ENCODE results near the gene CNOT4.

The CNOT4 gene

DNA sequence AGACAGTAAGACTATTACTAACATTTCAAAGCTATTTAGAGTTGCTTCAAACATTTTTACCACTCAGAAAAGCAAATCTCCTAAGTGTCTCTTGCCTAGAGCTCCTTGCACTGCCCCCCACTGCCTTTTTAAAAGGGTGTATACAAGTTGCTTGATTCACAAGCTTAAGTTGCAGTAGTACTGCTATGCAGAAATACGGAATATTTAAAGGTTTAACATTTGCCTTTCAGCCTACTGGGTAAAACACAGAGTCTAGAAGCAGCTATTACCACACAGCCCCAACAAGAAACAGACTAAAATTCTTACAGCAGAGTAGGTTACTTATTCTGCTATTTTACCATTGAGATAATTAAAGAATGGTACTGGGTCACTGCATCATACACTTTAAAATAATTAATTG is 128.5 kb downstream of the CNOT4 start:
- TF ChIP-seq SPI1 (IDR thresholded peaks at IDR 0.05; ENCODE audit: borderline replicate concordance, low read depth) (no peak), GABPA (IDR thresholded peaks at IDR 0.05; ENCODE audit: low read depth) (no peak), POLR2AphosphoS5 (IDR thresholded peaks at IDR 0.05; ENCODE audit: low read depth) (no peak), REST (IDR thresholded peaks at IDR 0.05; ENCODE audit: insufficient replicate concordance, low read depth) (no peak)
- Histone ChIP-seq H3K27ac (replicated peaks) (no peak overlapping the region), H3K4me3 (replicated peaks; ENCODE audit: insufficient read depth, low read length) (no peak overlapping the region)

GRCh38 chr7:135380351-135380750 is 129.6 kb downstream of the CNOT4 start:
- Histone ChIP-seq H3K27me3 (ENCODE audit: insufficient read depth, poor library complexity, severe bottlenecking) (no peaks in the 10 kb centered on the region), H3K27ac (replicated peaks) (no peak overlapping the region), H3K4me3 (replicated peaks; ENCODE audit: insufficient read depth, low read length) (no peak overlapping the region)
- TF ChIP-seq SPI1 (IDR thresholded peaks at IDR 0.05; ENCODE audit: borderline replicate concordance, low read depth) (no peak), POLR2AphosphoS5 (IDR thresholded peaks at IDR 0.05; ENCODE audit: low read depth) (no peak)
- no peak for DNase-seq (ENCODE audit: low read depth in 1 of 2, low spot score in 1 of 2)

More for the DNA sequence above, 128.5 kb downstream of the CNOT4 start:
- DNase-seq (ENCODE audit: low read depth in 1 of 2, low spot score in 1 of 2), result no peak
- no peaks in the 10 kb centered on the region for H3K27me3 ChIP-seq (ENCODE audit: insufficient read depth, poor library complexity, severe bottlenecking)

GRCh38 chr7:135377171-135377570 is 132.7 kb downstream of the CNOT4 start:
- TF ChIP-seq REST (IDR thresholded peaks at IDR 0.05; ENCODE audit: insufficient replicate concordance, low read depth) (no peak), GABPA (IDR thresholded peaks at IDR 0.05; ENCODE audit: low read depth) (no peak), SPI1 (IDR thresholded peaks at IDR 0.05; ENCODE audit: borderline replicate concordance, low read depth) (no peak), POLR2AphosphoS5 (IDR thresholded peaks at IDR 0.05; ENCODE audit: low read depth) (no peak)
- TF ChIP-seq, protein P1, sequence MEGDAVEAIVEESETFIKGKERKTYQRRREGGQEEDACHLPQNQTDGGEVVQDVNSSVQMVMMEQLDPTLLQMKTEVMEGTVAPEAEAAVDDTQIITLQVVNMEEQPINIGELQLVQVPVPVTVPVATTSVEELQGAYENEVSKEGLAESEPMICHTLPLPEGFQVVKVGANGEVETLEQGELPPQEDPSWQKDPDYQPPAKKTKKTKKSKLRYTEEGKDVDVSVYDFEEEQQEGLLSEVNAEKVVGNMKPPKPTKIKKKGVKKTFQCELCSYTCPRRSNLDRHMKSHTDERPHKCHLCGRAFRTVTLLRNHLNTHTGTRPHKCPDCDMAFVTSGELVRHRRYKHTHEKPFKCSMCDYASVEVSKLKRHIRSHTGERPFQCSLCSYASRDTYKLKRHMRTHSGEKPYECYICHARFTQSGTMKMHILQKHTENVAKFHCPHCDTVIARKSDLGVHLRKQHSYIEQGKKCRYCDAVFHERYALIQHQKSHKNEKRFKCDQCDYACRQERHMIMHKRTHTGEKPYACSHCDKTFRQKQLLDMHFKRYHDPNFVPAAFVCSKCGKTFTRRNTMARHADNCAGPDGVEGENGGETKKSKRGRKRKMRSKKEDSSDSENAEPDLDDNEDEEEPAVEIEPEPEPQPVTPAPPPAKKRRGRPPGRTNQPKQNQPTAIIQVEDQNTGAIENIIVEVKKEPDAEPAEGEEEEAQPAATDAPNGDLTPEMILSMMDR (IDR thresholded peaks at IDR 0.05; ENCODE audit: insufficient read depth, low read length), result no peak
- DNase-seq (ENCODE audit: low read depth in 1 of 2, low spot score in 1 of 2), result no peak
- H3K4me3 ChIP-seq (replicated peaks; ENCODE audit: insufficient read depth, low read length), result no peak overlapping the region
- H3K27ac ChIP-seq (replicated peaks), result no peak overlapping the region
- no peaks in the 10 kb centered on the region for H3K27me3 ChIP-seq (ENCODE audit: insufficient read depth, poor library complexity, severe bottlenecking)

GRCh38 chr7:135375908-135376699 is 133.8 kb downstream of the CNOT4 start:
- H3K27me3 ChIP-seq (ENCODE audit: insufficient read depth, poor library complexity, severe bottlenecking), result no peaks in the 10 kb centered on the region
- no peak overlapping the region for H3K27ac ChIP-seq (replicated peaks)
- TF ChIP-seq, protein P1 (IDR thresholded peaks at IDR 0.05; ENCODE audit: insufficient read depth, low read length), result no peak
- no peak for TF ChIP-seq REST (IDR thresholded peaks at IDR 0.05; ENCODE audit: insufficient replicate concordance, low read depth)
- no peak for TF ChIP-seq GABPA (IDR thresholded peaks at IDR 0.05; ENCODE audit: low read depth)
- no peak for TF ChIP-seq POLR2AphosphoS5 (IDR thresholded peaks at IDR 0.05; ENCODE audit: low read depth)
- TF ChIP-seq SPI1 (IDR thresholded peaks at IDR 0.05; ENCODE audit: borderline replicate concordance, low read depth), result no peak
- H3K4me3 ChIP-seq (replicated peaks; ENCODE audit: insufficient read depth, low read length), result no peak overlapping the region
- DNase-seq (ENCODE audit: low read depth in 1 of 2, low spot score in 1 of 2), result no peak
